Ramos (cell line): Measurements from ENCODE around the gene SLC13A3.

ENCODE experiments used
- in situ Hi-C: fragments of 300-500 bp; cut with MboI; formaldehyde crosslinking; loops from one replicate; pipeline ENCODE4 v1.14.3; 2022; ENCODE audit warnings: low sequenced_read_pairs; ENCODE audit not compliant: unreplicated experiment

The SLC13A3 gene

DNA sequence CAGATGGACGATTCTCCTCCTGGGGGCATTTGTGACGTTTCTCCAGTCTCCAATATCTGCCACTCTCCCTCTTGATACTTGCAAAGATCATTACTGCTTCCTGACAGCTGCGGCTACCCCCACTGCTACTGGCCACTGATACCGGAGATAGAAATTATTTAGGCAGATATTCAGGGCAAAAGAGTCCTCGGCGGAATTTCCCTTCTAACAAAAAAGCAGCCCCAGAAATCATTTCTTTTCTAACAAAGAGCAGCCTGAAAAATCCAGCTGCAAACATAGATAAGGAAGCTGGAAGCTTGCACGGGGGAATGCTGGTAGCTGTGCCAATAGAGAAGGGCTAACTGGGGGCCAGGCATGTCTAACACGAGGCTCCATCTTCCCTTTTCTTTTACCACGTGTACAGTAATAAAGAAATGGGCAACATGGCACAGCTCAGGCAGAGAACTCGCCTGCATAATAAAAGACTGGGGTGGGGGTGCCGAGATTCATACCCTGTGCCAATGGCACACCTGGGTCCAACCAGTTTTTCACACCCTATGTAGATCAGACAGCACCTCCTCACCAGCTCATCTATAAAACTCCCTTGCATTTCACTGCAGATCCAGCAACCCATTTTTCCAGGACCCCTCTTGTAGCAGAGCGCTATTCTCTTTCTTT lies 31.9 kb upstream of the SLC13A3 start:
- in situ Hi-C loops: loop anchor here (25.0 kb wide), 1 partner anchor 671 kb away; the partner anchor contains the start of gene MMP9

DNA sequence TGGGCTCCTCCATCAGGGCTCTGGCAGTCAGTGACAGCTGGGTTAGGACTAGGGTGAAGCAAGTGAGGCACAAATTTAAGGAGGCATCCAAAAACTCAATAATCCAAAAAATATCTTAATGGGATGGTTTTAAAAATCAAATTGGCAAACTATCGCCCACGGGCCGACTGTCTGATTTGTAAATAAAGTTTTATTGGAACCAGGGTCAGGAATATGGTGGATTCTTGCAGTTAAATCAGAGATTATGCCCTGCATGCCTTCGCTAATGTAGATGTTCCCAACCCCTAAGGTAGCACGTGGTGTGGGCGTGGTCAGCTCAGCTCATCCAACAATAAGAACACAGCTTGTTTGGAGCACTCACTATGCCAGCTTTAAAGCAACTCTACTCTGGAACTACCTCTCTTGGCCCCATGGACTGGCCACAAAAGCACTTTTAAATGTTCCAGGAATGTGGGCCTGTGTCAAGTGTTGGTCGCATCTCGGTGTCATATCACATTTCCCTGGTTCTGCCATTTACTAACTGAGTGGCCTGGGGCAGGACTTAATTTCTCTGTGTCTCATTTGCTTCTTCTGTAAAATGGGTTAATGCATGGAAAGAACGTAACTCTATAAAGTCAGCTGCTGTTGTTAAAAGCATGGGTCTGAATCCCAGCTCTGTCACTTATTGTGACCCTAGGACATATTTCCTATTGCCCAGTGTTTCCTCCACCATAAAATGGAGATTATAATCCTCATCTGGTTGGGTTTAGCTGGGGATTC lies 31.0 kb upstream of the SLC13A3 start:
- in situ Hi-C loops: loop anchor here (25.0 kb wide), 1 partner anchor 670 kb away; the partner anchor contains the start of gene MMP9

GRCh38 chr20:46681032-46681854 lies 30.0 kb upstream of the SLC13A3 start:
- in situ Hi-C loops: loop anchor here (25.0 kb wide), 1 partner anchor 669 kb away; the partner anchor contains the start of gene MMP9

DNA sequence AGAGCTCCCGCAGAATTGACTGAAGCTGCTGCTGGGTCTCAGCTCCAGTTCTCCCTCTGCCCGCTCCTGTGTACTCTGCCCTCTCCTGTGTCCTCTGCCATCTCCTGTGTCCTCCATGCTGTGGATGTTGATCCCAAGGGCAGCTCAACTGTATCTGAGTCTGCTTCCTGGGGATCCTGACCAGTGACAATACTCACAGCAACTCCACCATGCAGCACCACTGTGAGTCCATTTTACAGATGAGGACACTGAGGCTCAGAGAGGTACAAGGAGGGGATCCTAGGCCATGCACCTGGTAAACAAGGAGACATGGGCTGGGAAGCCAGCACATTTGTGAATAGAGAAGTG lies 29.4 kb upstream of the SLC13A3 start:
- in situ Hi-C loops: loop anchor here (25.0 kb wide), 1 partner anchor 668 kb away; the partner anchor contains the start of gene MMP9

DNA sequence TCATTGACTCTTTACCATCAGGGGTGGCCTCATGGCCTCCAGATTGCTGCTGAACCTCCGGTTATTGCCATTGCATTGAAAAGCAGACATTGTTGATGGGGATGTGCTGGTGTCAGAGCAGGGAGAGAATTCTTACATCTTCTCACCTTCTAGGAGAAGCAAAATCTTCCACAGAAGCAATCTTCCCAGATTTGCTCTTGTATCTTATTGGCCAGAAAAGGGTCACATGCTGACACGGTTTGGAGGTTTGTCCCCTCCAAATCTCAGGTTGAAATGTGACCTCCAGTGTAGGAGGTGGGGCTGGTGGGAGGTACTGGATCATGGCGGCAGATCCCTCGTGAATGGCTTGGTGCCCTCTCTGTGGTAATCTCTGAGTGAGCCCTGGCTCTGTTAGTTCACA lies 27.3 kb upstream of the SLC13A3 start:
- in situ Hi-C loops: loop anchor here (25.0 kb wide), 1 partner anchor 666 kb away; the partner anchor contains the start of gene MMP9

DNA sequence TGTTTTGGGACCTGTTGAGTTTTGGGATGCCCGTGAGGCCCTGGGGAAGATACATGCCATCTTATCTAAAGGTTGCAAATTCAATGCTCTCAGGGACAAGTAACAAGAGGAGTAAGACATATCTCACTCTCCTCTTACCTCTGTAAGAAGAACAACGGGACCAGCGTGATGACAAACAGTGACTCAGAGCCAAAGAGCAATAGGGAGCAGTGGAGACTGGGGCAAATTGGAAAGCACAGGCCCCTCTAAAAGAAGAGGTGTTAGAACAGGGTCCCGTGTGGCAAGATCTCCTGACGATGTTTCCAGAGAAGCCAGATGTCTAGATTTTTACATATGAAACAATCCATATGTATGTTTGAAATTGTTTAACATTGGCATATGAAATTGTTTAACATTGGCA lies 26.3 kb upstream of the SLC13A3 start:
- in situ Hi-C loops: loop anchor here (25.0 kb wide), 1 partner anchor 665 kb away; the partner anchor contains the start of gene MMP9

DNA sequence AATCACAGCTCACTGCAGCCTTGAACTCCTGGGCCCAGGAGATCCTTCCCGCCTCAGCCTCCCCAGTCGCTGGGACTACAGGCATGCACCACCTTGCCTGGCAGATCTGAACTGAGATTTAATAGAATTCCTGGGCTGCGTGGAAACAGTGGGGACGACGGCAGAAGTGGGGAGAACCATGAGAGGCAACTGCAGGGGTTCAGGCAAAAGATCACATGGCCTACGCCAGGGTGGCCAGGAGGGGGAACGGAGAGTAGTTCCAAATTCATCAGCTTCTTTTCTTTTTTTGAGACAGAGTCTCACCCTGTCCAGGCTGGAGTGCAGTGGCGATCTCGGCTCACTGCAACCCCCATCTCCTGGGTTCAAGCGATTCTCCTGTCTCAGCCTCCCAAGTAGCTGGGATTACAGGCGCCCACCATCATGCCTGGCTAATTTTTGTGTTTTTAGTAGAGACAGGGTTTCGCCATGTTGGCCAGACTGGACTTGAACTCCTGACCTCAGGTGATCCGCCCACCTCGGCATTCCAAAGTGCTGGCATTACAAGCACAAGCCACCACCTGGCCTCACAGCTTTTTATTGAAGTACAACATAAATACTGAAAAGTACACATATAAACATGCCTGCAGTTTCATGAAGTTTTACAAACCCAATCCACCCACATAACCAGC lies 25.5 kb upstream of the SLC13A3 start:
- in situ Hi-C loops: loop anchor here (25.0 kb wide), 1 partner anchor 664 kb away; the partner anchor contains the start of gene MMP9

DNA sequence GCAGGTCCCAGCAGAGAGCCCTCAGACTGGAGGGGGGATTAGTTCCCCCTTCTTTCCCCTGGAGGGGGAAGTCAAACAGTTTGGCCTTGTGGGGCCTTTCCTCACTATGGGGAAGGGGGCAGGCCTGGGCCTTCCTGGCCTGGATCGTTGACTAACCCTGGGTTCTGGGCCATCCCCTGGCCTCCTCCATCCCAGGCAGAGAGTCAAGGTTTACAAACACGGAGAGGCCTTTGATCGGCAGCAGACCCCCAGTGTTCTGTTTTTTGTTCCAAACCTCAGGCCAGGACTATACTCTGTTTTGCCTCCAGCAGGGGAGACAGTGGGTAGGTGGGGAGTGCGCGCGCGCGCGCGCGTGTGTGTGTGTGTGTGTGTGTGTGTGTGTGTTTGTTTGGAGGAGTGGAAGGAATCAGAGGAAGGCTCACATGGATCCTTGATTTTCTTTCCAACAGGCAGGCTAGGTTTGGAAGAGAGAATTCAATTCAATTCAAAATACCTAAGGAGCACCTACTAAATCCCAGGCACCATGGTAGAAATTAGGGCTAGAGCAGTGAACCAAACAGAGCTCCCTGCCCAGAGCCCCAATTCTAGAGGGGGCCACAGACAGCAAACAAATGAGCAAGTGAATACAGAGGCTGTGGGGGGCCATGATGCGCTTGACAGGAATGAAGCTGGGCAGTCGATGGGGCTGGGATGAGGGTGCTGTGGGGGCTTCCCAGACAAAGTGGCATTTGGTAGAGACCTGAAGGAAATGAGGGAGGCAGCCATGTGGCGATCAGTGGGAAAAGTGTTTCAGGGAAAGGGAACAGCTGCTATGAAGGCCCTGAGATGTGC lies 23.2 kb upstream of the SLC13A3 start:
- in situ Hi-C loops: loop anchor here (25.0 kb wide), 1 partner anchor 662 kb away; the partner anchor contains the start of gene MMP9

DNA sequence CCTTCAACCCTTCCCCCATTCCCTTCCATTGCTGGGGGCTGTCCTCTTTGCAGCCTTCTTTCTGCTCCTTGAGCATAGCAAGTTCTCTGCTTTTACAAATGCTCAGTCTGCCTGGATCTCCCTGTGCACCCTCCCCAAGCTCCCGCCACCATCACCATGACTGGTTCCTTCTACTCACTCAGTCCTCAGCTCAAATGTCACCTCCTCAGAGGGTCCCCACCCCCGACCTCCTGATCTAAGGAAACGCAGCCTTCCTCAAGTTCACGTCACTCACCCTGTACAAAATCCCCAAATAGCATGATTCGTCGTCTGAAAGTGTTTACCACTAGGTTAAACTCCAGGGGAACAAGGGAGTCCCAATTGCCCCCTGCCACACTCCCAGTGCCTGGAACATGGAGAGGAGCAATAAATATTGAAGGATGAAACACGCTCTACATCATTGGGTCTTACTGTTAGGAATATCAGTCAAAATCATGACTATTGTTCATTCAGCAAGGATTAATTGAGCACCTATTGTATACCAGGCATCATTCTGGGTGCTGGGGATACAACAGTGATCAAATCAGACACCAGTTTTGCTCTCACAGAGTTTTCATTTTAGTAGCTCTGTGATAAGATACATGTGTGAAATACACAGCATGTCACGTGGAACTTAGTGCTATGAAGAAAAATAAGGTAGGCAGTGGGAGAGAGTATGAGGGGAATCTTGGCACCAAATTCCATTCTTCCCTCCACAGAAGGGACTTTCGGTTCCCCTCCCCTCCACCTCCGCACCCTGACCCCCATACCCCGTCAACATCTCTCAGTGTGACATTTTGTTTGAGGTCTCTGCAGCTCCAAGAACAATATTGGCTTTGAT lies 22.4 kb upstream of the SLC13A3 start:
- in situ Hi-C loops: no loop called here

GRCh38 chr20:46672543-46673148 lies 21.4 kb upstream of the SLC13A3 start:
- in situ Hi-C loops: no loop called here

DNA sequence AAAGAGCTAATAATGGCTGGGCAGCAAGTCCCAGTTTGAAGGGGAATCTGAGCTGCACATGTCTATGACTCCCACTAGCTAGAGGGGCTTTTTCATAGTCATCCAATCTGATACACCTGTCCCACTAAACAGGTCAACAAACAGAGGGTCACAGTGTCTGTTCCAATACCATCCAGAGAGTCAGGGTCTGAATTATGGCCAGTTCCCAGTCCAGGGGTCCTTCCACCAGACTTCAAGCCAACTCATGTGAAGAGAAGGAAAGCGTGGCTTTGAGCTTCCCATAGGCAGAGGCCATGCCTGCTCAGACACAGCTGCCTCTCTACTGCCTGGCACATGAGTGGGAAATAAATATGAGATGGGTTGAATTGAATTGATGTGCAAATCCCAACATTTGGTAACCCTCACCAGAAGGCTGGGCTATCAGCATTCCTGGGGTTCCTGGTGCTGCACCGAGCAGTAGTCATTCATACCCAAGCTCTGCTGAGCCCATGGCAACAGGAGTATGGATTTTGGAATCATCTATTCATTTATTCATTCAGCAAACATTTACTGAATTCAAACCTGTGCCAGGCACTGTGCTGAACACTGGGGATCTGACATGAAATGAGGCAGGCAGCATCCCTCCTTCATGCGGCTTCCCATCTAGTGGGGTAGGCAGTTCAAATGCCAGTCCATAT lies 20.7 kb upstream of the SLC13A3 start:
- in situ Hi-C loops: no loop called here

DNA sequence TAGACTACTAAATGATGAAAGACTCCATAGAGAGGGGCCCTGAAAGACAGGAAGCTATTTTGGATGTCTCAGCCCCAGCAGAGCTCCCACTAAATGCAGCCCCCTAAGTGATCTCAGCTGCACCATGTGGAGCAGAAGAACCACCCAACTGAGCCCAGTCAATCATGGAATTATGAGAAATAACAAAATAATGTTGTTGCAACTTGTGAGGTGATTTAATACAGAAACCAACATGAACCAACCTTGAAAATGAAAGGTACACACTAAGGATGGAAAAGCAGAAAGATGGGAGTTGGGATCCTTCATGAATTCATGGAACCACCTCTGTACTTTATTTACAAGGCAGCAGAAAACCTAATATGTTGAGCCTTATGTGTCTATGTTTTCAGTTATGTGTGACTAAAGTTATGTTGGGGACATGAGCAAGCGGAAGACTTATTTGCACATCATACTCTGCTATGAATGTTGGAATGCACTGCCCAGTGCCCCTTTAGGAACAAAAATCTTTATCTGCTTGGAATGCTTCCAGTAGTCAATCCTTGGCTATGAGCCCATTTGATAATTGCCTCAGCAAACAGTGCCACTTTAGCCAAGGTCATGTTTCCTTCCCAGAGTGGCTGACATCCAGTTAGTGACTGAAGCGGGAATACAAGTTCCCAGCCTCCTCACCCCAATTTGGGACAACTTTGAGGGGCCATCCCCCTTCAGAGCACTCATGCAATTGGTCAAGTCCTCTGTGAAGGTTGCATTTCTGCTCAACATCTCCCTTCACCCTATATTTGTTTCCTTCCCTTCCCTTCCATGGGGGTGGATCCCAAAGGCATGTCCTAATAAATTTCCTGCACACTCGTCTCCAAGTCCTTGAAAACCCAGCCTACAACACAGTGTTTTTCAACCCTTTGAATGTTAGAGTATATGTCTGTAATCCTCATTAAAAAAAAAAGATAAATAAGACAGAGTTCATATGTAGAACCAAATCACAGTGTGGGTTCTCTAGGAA lies 19.6 kb upstream of the SLC13A3 start:
- in situ Hi-C loops: no loop called here

GRCh38 chr20:46670228-46670584 lies 18.9 kb upstream of the SLC13A3 start:
- in situ Hi-C loops: no loop called here

DNA sequence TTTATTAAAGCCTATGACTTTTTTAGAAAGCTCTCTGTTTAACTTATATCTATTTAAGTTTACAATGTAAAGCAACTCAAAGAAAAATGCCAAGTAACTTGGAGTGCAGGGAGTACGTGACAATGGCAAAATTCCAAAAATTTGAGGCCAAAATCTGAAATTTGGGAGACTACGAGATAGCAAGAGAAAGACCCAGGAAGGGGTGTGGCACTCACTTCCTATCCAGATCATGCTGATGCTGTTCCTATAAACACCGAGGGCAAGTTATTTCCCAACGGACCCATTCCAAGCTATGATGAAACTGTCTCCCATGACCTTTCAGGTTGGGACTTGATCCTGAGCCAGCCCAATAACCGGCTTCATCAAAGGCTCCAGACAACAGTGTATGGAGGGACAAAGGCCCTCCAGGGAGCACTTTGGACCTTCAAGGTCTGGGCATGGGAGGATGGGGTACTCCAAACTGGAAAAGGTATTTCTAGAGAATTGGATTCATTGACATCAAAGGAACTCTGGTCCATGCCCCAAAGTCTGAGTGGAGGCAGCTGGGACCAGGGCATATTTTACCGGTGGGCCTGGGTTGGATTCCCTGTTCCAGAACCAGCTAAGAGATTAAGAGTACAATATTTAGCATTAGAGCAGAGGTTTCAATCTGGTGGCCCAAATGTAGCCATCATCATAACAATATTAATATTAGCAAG lies 15.7 kb upstream of the SLC13A3 start:
- in situ Hi-C loops: no loop called here

- in situ Hi-C loops: no loop called here
These were observed 15.0 kb upstream of the SLC13A3 start for GRCh38 chr20:46666306-46666705.

DNA sequence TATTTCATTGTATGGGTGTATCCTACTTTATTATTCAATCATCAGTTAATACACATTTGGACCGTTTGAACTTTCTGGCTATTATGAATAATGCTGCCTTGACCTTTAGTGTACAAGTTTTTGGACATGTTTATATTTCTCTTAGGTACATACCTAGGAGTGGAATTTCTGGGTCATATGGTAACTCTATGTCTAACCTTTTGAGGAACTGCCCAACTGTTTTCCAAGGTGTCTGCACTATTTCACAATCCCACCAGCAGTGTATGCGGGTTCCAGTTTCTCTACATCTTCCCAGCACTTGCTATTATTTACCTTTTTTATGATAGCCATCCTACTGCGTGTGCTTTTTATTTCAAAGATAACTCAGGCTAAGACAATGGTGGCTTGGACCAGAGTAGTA lies 14.3 kb upstream of the SLC13A3 start:
- in situ Hi-C loops: no loop called here
